Skeletal muscle tissue (tissue), 4 donors: ENCODE measurements around the gene PRDM16. TPM values are rescaled to one million over a fixed set of nuclear protein-coding genes. Genes with fewer than 3 reads are reported as not detected.

ENCODE experiments used
- H3K27ac ChIP-seq: one replicate; pipeline ENCODE4 v1.7.0; 2013; ENCODE audit warnings: mild to moderate bottlenecking, low read depth, low read length, inconsistent platforms
- H3K27me3 ChIP-seq, 3 donors: one replicate each; pipeline ENCODE4 v1.7.0; 2013; ENCODE audit warnings: low read length in 3 of 3; ENCODE audit not compliant: control insufficient read depth in 3 of 3, insufficient read depth in 3 of 3
- H3K36me3 ChIP-seq, 3 donors: one replicate each; pipeline ENCODE4 v1.7.0; 2013; ENCODE audit warnings: low read length in 3 of 3; ENCODE audit not compliant: control insufficient read depth in 3 of 3, insufficient read depth in 3 of 3
- H3K4me1 ChIP-seq, 3 donors: one replicate each; pipeline ENCODE4 v1.7.0; 2013; ENCODE audit warnings: low read length in 3 of 3, mild to moderate bottlenecking in 3 of 3; ENCODE audit not compliant: control insufficient read depth in 3 of 3, insufficient read depth in 3 of 3
- H3K4me3 ChIP-seq, 3 donors: one replicate each; pipeline ENCODE4 v1.7.0; 2013; ENCODE audit warnings: low read length in 3 of 3
- H3K9ac ChIP-seq, 3 donors: one replicate each; pipeline ENCODE4 v1.7.0; 2013; ENCODE audit warnings: low read length in 3 of 3, mild to moderate bottlenecking in 3 of 3, moderate library complexity in 2 of 3, low read depth in 1 of 3
- H3K9me3 ChIP-seq, 3 donors: one replicate each; pipeline ENCODE4 v1.7.0; 2013; ENCODE audit warnings: low read length in 3 of 3; ENCODE audit not compliant: control insufficient read depth in 3 of 3
- total RNA-seq: library from RNA; depleted of rRNA; stranded (reverse); fragments of >200 nt; gene quantifications from one replicate; pipeline ENCODE4 v1.2.3, GENCODE V29; 2014
- donor health status: Osteomylitis.

Gene PRDM16
- total RNA-seq, 1 donor from 2014 or later = 4.7 TPM

- Histone ChIP-seq H3K9ac (no peak overlapping the region), H3K36me3 (no peaks in the 10 kb centered on the region), H3K27ac (no peak overlapping the region), H3K9me3 (no peaks in the 10 kb centered on the region), H3K4me1 (no peaks in the 10 kb centered on the region), H3K4me3 (no peak overlapping the region), H3K27me3 (peaks cover 16 to 48% (median 47%) of the 10 kb centered on the region in 3 donors)
Observed at GRCh38 chr1:3274972-3275371, 206.0 kb downstream of the PRDM16 start.

GRCh38 chr1:3275471-3276340, 206.7 kb downstream of the PRDM16 start:
- H3K27me3 ChIP-seq = peaks cover 17 to 44% (median 40%) of the 10 kb centered on the region in 3 donors
- no peak overlapping the region for H3K4me3 ChIP-seq
- no peak overlapping the region for H3K9ac ChIP-seq
- H3K9me3 ChIP-seq = no peaks in the 10 kb centered on the region
- H3K4me1 ChIP-seq = no peaks in the 10 kb centered on the region
- no peaks in the 10 kb centered on the region for H3K36me3 ChIP-seq
- no peak overlapping the region for H3K27ac ChIP-seq

GRCh38 chr1:3276341-3276800, 207.4 kb downstream of the PRDM16 start:
- Histone ChIP-seq H3K9me3 (no peaks in the 10 kb centered on the region), H3K9ac (no peak overlapping the region), H3K4me3 (no peak overlapping the region), H3K4me1 (no peaks in the 10 kb centered on the region), H3K27ac (no peak overlapping the region), H3K36me3 (no peaks in the 10 kb centered on the region), H3K27me3 (peaks cover 12 to 42% (median 37%) of the 10 kb centered on the region in 3 donors)

GRCh38 chr1:3277011-3277471, 208.0 kb downstream of the PRDM16 start:
- Histone ChIP-seq H3K9ac (no peak overlapping the region), H3K27me3 (peaks cover 13 to 42% (median 36%) of the 10 kb centered on the region in 3 donors), H3K9me3 (no peaks in the 10 kb centered on the region), H3K27ac (no peak overlapping the region), H3K4me1 (no peaks in the 10 kb centered on the region), H3K36me3 (no peaks in the 10 kb centered on the region), H3K4me3 (no peak overlapping the region)

GRCh38 chr1:3277623-3278022, 208.6 kb downstream of the PRDM16 start:
- no peaks in the 10 kb centered on the region for H3K36me3 ChIP-seq
- no peak overlapping the region for H3K9ac ChIP-seq
- H3K4me1 ChIP-seq = no peaks in the 10 kb centered on the region
- no peaks in the 10 kb centered on the region for H3K9me3 ChIP-seq
- no peak overlapping the region for H3K27ac ChIP-seq
- H3K27me3 ChIP-seq = peaks cover 19 to 44% (median 39%) of the 10 kb centered on the region in 3 donors
- H3K4me3 ChIP-seq = no peak overlapping the region

- Histone ChIP-seq H3K4me1 (no peaks in the 10 kb centered on the region), H3K27ac (no peak overlapping the region), H3K4me3 (no peak overlapping the region), H3K9me3 (no peaks in the 10 kb centered on the region), H3K36me3 (no peaks in the 10 kb centered on the region), H3K9ac (no peak overlapping the region), H3K27me3 (peaks cover 24 to 45% (median 40%) of the 10 kb centered on the region in 3 donors)
Observed at GRCh38 chr1:3278416-3279181, 209.6 kb downstream of the PRDM16 start.

- H3K27ac ChIP-seq = no peak overlapping the region
- H3K36me3 ChIP-seq = no peaks in the 10 kb centered on the region
- H3K4me1 ChIP-seq = peaks cover 0 to 2% (median 0%) of the 10 kb centered on the region in 3 donors
- no peak overlapping the region for H3K9ac ChIP-seq
- no peaks in the 10 kb centered on the region for H3K9me3 ChIP-seq
- H3K27me3 ChIP-seq = peaks cover 27 to 50% (median 45%) of the 10 kb centered on the region in 3 donors
- no peak overlapping the region for H3K4me3 ChIP-seq
Observed at GRCh38 chr1:3279182-3279470, 210.1 kb downstream of the PRDM16 start.

- Histone ChIP-seq H3K9ac (no peak overlapping the region), H3K36me3 (no peaks in the 10 kb centered on the region), H3K9me3 (no peaks in the 10 kb centered on the region), H3K4me1 (peaks cover 0 to 2% (median 0%) of the 10 kb centered on the region in 3 donors), H3K27ac (no peak overlapping the region), H3K27me3 (peaks cover 48 to 68% (median 58%) of the 10 kb centered on the region in 3 donors), H3K4me3 (no peak overlapping the region)
Observed at GRCh38 chr1:3281735-3282134, 212.7 kb downstream of the PRDM16 start.

GRCh38 chr1:3282186-3282585, 213.2 kb downstream of the PRDM16 start:
- Histone ChIP-seq H3K4me1 (peaks cover 0 to 2% (median 0%) of the 10 kb centered on the region in 3 donors), H3K4me3 (no peak overlapping the region), H3K27me3 (peaks cover 48 to 63% (median 53%) of the 10 kb centered on the region in 3 donors), H3K9ac (no peak overlapping the region), H3K27ac (no peak overlapping the region), H3K36me3 (no peaks in the 10 kb centered on the region), H3K9me3 (no peaks in the 10 kb centered on the region)
